Gastrocnemius medialis (tissue), 4 donors: ENCODE measurements around the gene WDR46.

Experiments
- CTCF ChIP-seq, 5 experiments: fragments of 450-650 bp in 3 of 5; fragments of 200-600 bp in 2 of 5; sonication (generic) in 2 of 5; IDR thresholded peaks in 4 of 5; conservative IDR thresholded peaks in 1 of 5; 1 replicate in 4 of 5; 2 replicates in 1 of 5; pipeline ENCODE4 v1.5.1; 2016 to 2019; ENCODE audit warnings: antibody characterized with exemption in 5 of 5, mild to moderate bottlenecking in 3 of 5, moderate library complexity in 3 of 5
- POLR2A ChIP-seq, 2 donors: fragments of 450-650 bp; IDR thresholded peaks; one replicate each; pipeline ENCODE4 v1.6.1; 2017; ENCODE audit warnings: antibody characterized with exemption in 2 of 2, mild to moderate bottlenecking in 2 of 2, moderate library complexity in 2 of 2

- no peak for TF ChIP-seq POLR2A (IDR thresholded peaks at IDR 0.05)
- TF ChIP-seq CTCF (IDR thresholded peaks at IDR 0.05 in 4 of 5, conservative IDR thresholded peaks at IDR 0.05 in 1 of 5), result no peak
Measured at GRCh38 chr6:33313105-33313708, 24.2 kb upstream of the WDR46 start.
